ENCODE data around the gene OCRL.

- TF ChIP-seq, protein P1, sequence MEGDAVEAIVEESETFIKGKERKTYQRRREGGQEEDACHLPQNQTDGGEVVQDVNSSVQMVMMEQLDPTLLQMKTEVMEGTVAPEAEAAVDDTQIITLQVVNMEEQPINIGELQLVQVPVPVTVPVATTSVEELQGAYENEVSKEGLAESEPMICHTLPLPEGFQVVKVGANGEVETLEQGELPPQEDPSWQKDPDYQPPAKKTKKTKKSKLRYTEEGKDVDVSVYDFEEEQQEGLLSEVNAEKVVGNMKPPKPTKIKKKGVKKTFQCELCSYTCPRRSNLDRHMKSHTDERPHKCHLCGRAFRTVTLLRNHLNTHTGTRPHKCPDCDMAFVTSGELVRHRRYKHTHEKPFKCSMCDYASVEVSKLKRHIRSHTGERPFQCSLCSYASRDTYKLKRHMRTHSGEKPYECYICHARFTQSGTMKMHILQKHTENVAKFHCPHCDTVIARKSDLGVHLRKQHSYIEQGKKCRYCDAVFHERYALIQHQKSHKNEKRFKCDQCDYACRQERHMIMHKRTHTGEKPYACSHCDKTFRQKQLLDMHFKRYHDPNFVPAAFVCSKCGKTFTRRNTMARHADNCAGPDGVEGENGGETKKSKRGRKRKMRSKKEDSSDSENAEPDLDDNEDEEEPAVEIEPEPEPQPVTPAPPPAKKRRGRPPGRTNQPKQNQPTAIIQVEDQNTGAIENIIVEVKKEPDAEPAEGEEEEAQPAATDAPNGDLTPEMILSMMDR (IDR thresholded peaks at IDR 0.05): peak; percentile 14 to 82 (median 64)
- TF ChIP-seq POLR2A (IDR thresholded peaks at IDR 0.05): no peak
Observed at GRCh38 chrX:129606918-129607317, 66.9 kb downstream of the OCRL start.

All from thyroid gland (tissue), 4 donors.